Subcutaneous abdominal adipose tissue (tissue), 5 donors: Measurements from ENCODE around the gene TMEM214.

ENCODE experiments used
- H3K27ac ChIP-seq: one replicate; pipeline ENCODE4 v1.7.0; 2013; ENCODE audit warnings: low read depth, mild to moderate bottlenecking, inconsistent platforms, low read length, moderate library complexity
- H3K27me3 ChIP-seq, 5 donors: one replicate each; pipeline ENCODE4 v1.7.0; 2013; ENCODE audit warnings: low read length in 5 of 5, inconsistent platforms in 1 of 5; ENCODE audit not compliant: control insufficient read depth in 5 of 5, insufficient read depth in 4 of 5
- H3K36me3 ChIP-seq, 5 donors: one replicate each; pipeline ENCODE4 v1.7.0; 2013; ENCODE audit warnings: low read length in 5 of 5; ENCODE audit not compliant: control insufficient read depth in 5 of 5, insufficient read depth in 5 of 5
- H3K4me1 ChIP-seq, 5 donors: one replicate each; pipeline ENCODE4 v1.7.0; 2013; ENCODE audit warnings: low read length in 5 of 5, mild to moderate bottlenecking in 3 of 5, moderate library complexity in 1 of 5; ENCODE audit not compliant: control insufficient read depth in 5 of 5, insufficient read depth in 5 of 5
- H3K4me3 ChIP-seq, 5 donors: one replicate each; pipeline ENCODE4 v1.7.0; 2013; ENCODE audit warnings: low read length in 5 of 5, low read depth in 1 of 5
- H3K9ac ChIP-seq, 5 donors: one replicate each; pipeline ENCODE4 v1.7.0; 2013; ENCODE audit warnings: low read length in 5 of 5, mild to moderate bottlenecking in 4 of 5, moderate library complexity in 3 of 5
- H3K9me3 ChIP-seq, 5 donors: one replicate each; pipeline ENCODE4 v1.7.0; 2013; ENCODE audit warnings: low read length in 5 of 5; ENCODE audit not compliant: control insufficient read depth in 5 of 5
- donor health status: healthy.
- donor health status: healthy.
- donor health status: healthy.
- donor health status: healthy.
- donor health status: healthy.

TMEM214 gene

DNA sequence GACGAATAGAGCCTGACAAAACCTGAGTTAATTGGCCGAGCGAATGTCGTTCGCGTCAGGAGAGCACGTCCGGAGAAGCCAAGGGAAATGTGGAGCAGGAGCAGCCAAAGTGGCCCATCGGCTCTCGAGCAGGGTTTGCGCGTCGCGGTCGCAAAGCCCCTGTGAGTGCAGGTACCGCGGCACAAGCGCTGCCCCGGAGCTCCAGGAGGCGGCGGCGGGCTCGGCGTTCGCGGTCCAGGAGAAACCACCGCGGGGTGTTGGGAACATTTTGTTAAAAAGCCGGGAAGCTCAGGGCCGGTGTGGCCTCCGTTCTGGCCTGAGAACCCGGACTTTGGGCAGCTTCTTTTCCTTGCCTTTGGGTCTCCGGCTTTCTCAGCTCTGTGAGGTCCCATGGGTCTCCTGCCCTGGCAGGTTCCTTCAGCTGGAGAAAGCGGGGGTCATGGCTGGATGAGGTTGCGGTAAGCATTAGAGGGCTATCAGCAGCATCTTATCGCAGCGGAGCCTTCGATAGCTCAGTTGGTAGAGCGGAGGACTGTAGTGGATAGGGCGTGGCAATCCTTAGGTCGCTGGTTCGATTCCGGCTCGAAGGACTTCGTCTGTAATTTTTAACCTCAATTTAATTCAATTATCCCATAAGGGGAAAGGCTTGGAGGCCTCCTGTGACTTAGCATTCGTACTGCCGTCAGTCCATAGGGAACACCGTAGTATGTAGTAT lies 17.7 kb downstream of the TMEM214 start:
- peak overlapping the region; percentile 12 to 88 (median 71) for H3K9ac ChIP-seq
- peak overlapping the region; percentile 83 to 93 (median 88) for H3K4me3 ChIP-seq
- no peaks in the 10 kb centered on the region for H3K27me3 ChIP-seq
- H3K4me1 ChIP-seq: peaks cover 3 to 30% (median 21%) of the 10 kb centered on the region in 5 donors
- no peaks in the 10 kb centered on the region for H3K9me3 ChIP-seq
- H3K36me3 ChIP-seq: peaks cover 5 to 22% (median 18%) of the 10 kb centered on the region in 5 donors
- peak overlapping the region; percentile 31 for H3K27ac ChIP-seq

DNA sequence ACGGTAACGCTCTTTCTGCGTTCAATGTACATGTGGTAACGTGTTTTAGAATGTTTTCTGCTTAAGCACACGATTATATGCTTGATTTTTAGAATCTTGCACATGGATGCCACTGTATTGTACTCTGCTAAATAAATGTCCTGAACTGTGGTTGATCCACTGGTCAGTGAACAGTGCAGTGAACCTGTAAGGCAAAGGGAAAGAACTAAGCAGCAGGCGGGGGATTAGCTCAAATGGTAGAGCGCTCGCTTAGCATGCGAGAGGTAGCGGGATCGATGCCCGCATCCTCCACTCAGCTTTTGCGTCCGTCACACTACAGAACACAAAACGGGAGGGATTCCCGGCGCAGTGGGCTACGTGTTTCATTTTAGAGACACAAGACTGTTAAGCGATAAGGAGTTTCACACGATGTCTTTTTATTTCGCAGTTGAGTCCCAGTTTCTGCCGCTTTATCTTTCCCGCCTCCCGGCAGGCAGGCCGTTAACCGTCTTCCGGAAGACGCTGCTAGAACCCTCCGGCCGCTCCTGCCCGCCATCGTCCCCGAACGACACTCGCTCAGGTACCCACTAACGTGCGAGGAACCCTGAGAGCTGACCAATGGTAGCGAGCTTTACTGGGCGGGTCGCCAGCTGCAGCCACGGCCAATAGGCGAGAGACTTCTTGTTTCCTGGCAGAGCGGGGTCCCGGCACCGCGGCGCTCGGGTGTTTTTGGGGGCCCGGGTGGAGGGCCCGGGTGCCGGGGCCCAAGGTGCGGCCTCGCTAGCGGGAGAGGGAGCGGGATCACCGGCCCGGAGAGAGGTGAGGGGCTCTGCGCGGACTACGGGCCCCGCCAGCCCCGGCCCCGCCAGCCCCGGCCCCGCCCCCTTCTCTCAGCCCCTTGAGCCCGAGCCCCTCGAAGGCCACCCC lies 18.5 kb downstream of the TMEM214 start, which contains the start of gene AGBL5:
TSS of gene AGBL5 (plus strand) at position 673 of the 906 bp plus-strand sequence. CDS start 1,291 bp downstream, outside the sequence.
- peak within 1 kb of the TSS; percentile 83 to 93 (median 88) for H3K4me3 ChIP-seq
- no peaks in the 10 kb centered on the region for H3K27me3 ChIP-seq
- peaks cover 3 to 30% (median 21%) of the 10 kb centered on the region in 5 donors for H3K4me1 ChIP-seq
- H3K9ac ChIP-seq: peak within 1 kb of the TSS; percentile 59 to 88 (median 78)
- peaks cover 9 to 29% (median 26%) of the 10 kb centered on the region in 5 donors for H3K36me3 ChIP-seq
- peak within 1 kb of the TSS; percentile 31 for H3K27ac ChIP-seq
- no peaks in the 10 kb centered on the region for H3K9me3 ChIP-seq

DNA sequence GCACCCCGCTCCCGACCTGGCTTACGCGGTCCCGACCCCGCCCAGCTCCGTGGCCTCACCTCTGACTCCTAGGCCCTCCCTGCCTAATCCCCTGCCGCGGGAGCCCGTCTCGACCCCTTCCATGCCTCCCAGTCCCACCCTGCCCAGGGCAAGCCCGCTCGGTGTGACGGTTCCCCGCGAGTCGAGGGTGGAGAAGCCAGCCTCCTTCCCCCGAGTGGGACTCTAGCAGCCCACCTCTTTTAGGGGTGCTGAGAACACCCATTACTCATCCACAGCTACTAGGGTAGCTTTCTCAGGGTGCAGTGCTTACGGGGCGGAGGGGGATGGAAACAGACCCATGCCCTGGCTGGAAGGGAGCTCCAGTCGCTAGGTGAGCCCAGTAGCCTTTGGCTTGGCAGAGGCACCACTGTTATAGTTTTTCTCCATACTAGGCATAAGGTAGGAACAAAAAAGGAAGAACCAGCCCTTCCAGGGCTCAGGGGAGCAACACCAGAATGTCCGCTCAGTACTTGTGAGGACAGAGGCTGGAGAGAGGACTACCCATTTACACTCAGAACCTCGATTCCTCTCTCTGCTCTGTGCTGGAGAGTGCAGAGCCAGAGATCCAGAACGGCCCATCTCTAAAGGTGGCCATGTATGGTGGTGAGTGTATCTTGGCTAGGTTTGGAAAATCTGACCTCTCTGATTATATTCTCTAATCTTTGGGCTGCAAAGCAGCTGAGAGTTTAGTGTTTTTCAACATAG lies 19.3 kb downstream of the TMEM214 start:
- Histone ChIP-seq H3K9ac (peak overlapping the region; percentile 59 to 88 (median 73)), H3K4me1 (peaks cover 3 to 30% (median 21%) of the 10 kb centered on the region in 5 donors), H3K36me3 (peaks cover 12 to 37% (median 33%) of the 10 kb centered on the region in 5 donors), H3K4me3 (peak overlapping the region; percentile 83 to 93 (median 87)), H3K27me3 (no peaks in the 10 kb centered on the region), H3K27ac (peak overlapping the region; percentile 31), H3K9me3 (no peaks in the 10 kb centered on the region)

DNA sequence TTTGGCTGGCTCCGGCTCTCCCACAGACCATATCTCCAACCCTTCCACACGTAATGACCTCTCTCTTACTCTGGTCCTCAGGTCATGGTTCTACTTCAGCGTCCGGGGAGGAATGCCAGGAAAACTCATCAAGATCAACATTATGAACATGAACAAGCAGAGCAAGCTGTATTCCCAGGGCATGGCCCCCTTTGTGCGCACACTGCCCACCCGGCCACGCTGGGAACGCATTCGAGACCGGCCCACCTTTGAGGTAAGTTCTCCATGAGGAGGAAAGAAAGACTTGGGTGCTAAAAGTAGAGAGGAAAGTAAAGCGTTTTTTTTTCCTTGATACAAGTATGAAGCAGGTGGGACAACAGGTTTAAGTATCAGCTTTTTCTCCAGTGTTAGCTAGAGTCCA lies 20.6 kb downstream of the TMEM214 start:
- H3K9ac ChIP-seq: no peak overlapping the region
- H3K27ac ChIP-seq: no peak overlapping the region
- peaks cover 12 to 44% (median 40%) of the 10 kb centered on the region in 5 donors for H3K36me3 ChIP-seq
- H3K4me1 ChIP-seq: peaks cover 3 to 30% (median 21%) of the 10 kb centered on the region in 5 donors
- no peaks in the 10 kb centered on the region for H3K27me3 ChIP-seq
- H3K4me3 ChIP-seq: no peak overlapping the region
- no peaks in the 10 kb centered on the region for H3K9me3 ChIP-seq

DNA sequence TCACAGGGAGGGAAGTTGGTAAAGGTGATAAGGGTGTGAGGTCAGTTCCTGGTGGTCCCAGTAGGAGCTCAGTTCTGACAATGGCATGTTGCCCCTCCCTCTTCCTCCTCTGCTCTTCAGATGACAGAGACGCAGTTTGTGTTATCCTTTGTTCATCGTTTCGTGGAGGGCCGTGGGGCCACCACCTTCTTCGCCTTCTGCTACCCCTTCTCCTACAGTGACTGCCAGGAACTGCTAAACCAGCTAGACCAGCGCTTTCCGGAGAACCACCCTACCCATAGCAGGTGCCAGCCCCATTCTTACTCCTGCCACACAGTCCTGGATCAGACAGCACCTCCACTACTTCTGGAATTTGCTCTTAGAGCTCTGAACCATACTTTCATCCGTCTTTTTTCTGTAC lies 21.0 kb downstream of the TMEM214 start:
- Histone ChIP-seq H3K27me3 (no peaks in the 10 kb centered on the region), H3K9ac (no peak overlapping the region), H3K9me3 (no peaks in the 10 kb centered on the region), H3K4me3 (no peak overlapping the region), H3K36me3 (peaks cover 12 to 47% (median 41%) of the 10 kb centered on the region in 5 donors), H3K27ac (no peak overlapping the region), H3K4me1 (peaks cover 3 to 30% (median 21%) of the 10 kb centered on the region in 5 donors)

DNA sequence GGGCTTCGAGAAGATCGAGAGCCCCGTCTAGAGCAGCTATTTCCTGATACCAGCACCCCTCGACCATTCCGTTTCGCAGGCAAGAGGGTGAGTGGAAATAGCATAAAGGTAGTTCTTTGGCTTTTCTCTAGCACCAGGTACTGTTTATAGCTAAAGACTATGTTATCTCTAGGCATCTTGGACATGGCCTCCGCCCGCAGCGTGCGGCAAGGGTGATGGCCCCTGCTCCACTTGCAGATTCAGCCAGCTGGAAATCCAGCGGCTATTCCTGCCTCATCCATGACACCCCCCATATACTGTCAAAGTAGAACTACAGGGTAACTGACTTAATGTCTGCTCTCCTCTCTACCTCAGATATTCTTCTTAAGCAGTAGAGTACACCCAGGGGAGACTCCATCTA lies 22.0 kb downstream of the TMEM214 start:
- no peaks in the 10 kb centered on the region for H3K9me3 ChIP-seq
- no peaks in the 10 kb centered on the region for H3K27me3 ChIP-seq
- H3K4me3 ChIP-seq: no peak overlapping the region
- no peak overlapping the region for H3K27ac ChIP-seq
- H3K4me1 ChIP-seq: peaks cover 6 to 33% (median 25%) of the 10 kb centered on the region in 5 donors
- H3K36me3 ChIP-seq: peaks cover 12 to 49% (median 47%) of the 10 kb centered on the region in 5 donors
- no peak overlapping the region for H3K9ac ChIP-seq

DNA sequence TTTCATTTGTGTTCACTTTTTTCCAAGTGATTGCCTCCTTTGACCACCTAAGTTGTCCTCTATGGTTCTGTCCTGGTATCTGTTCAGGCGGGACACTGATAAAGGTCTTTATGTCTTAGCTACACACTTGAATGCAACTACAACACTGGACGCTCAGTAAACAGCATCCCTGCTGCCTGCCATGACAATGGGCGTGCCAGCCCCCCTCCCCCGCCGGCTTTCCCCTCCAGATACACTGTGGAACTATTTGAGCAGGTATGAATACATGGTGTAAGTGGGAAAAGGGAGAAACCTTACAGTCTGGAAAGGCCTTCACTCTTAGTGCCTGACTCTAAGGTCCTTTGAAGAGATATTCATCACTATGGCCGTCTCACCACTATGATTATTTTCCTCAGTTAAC lies 24.4 kb downstream of the TMEM214 start:
- Histone ChIP-seq H3K4me1 (peaks cover 3 to 13% (median 11%) of the 10 kb centered on the region in 5 donors), H3K4me3 (no peak overlapping the region), H3K9me3 (no peaks in the 10 kb centered on the region), H3K27me3 (no peaks in the 10 kb centered on the region), H3K9ac (no peak overlapping the region), H3K27ac (no peak overlapping the region), H3K36me3 (peaks cover 12 to 54% (median 50%) of the 10 kb centered on the region in 5 donors)

DNA sequence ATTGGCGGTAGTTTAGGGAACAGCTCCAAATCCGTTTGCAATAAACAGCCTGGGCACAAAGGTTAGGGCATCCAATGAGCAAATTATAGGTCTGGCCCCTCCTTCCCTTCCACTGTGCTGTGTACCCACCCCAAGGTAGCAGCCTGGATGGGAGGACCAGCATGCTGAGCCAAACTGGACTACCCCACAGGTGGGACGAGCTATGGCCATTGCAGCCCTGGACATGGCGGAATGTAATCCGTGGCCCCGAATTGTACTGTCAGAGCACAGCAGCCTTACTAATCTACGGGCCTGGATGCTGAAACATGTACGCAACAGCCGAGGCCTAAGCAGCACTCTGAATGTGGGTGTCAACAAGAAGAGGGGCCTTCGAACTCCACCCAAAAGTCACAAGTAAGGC lies 25.4 kb downstream of the TMEM214 start:
- H3K36me3 ChIP-seq: peaks cover 12 to 59% (median 51%) of the 10 kb centered on the region in 5 donors
- H3K27ac ChIP-seq: no peak overlapping the region

DNA sequence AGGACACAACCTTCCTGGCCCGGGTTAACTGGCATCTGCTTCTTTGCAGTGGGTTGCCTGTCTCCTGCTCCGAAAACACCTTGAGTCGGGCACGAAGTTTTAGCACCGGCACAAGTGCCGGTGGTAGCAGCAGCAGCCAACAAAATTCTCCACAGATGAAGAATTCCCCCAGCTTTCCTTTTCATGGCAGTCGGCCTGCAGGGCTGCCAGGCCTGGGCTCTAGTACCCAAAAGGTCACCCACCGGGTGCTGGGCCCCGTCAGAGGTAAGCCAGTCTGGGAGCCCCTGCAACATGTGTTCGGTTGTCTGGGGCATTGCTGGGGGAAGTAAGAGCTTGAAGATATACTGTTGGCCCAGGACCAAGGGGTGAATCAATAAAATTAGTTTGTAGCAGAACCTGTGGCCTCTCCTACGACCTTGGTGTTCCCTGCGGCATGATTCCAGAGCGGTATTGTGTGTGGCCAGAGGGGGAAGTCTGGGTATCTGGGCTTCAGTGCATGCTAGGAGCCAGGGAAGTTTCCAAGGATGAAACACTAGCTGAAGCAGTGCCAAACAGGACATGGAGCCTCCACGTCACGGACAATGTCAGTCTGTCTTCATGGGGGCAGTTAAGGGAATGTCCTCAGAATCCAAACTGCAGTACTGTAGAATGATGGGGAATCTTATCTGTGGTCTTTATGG lies 26.5 kb downstream of the TMEM214 start:
- Histone ChIP-seq H3K27me3 (no peaks in the 10 kb centered on the region), H3K36me3 (peaks cover 9 to 49% (median 42%) of the 10 kb centered on the region in 5 donors), H3K4me1 (peaks cover 3 to 16% (median 12%) of the 10 kb centered on the region in 5 donors), H3K9ac (peak overlapping the region in 1 of 5 donors; percentile 37), H3K27ac (peak overlapping the region; percentile 46), H3K4me3 (no peak overlapping the region), H3K9me3 (no peaks in the 10 kb centered on the region)

More for the DNA sequence above, 25.4 kb downstream of the TMEM214 start:
- H3K9me3 ChIP-seq: no peaks in the 10 kb centered on the region
- H3K27me3 ChIP-seq: no peaks in the 10 kb centered on the region
- H3K4me3 ChIP-seq: no peak overlapping the region
- H3K4me1 ChIP-seq: peaks cover 3 to 9% (median 8%) of the 10 kb centered on the region in 5 donors
- H3K9ac ChIP-seq: no peak overlapping the region
